ENCODE data around the gene SPOCK1. TPM values are rescaled to one million over a fixed set of nuclear protein-coding genes. Genes with fewer than 3 reads are reported as not detected.

Gene SPOCK1
- total and polyA plus RNA-seq, 2 donors (not counting 3 experiments of a cell fraction or from before 2014, with no cell fraction given) = 144 to 280 TPM

- intact Hi-C loops (cut with micrococcal nuclease) (no loop called here), dilution Hi-C loops (cut with MboI; ENCODE audit: extremely low pct_ligation_motif_present, low sequenced_read_pairs) (no loop called here)
- no peaks in the 10 kb centered on the region for H3K27me3 ChIP-seq (ENCODE audit: control insufficient read depth in 2 of 2, insufficient read depth in 2 of 2, low read length in 2 of 2)
- no peaks in the 10 kb centered on the region for H3K9me3 ChIP-seq (replicated peaks; ENCODE audit: control insufficient read depth, insufficient read depth, low read length)
- ChIA-PET CTCF (no interaction called here), POLR2A (no interaction called here)
- no TSS peak for BruUV-seq (replicated peaks)
- no peak overlapping the region for H3K4me2 ChIP-seq (ENCODE audit: insufficient read depth, low read length)
- no peak overlapping the region for H3K9ac ChIP-seq (replicated peaks; ENCODE audit: extremely low read depth, insufficient read depth, low read length)
- H2AFZ ChIP-seq (ENCODE audit: low read depth, low read length) = no peak overlapping the region
- DNase-seq (ENCODE audit: low read depth, low spot score) = no peak
- H3K4me3 ChIP-seq (replicated peaks in 1 of 3; ENCODE audit: insufficient read depth in 1 of 3, low read depth in 1 of 3, low read length in 3 of 3) = no peak overlapping the region
- no peak for FAIRE-seq
- H3K9me1 ChIP-seq (replicated peaks; ENCODE audit: control insufficient read depth, extremely low read depth, insufficient read depth, low read length) = no peaks in the 10 kb centered on the region
- H4K20me1 ChIP-seq (replicated peaks; ENCODE audit: control insufficient read depth, extremely low read depth, insufficient read depth, low read length) = peaks cover 2% of the 10 kb centered on the region
- TF ChIP-seq, protein P1, sequence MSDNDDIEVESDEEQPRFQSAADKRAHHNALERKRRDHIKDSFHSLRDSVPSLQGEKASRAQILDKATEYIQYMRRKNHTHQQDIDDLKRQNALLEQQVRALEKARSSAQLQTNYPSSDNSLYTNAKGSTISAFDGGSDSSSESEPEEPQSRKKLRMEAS (IDR thresholded peaks at IDR 0.05; ENCODE audit: insufficient read depth, insufficient read length) = no peak
- TF ChIP-seq POLR2AphosphoS5 (IDR thresholded peaks at IDR 0.05; ENCODE audit: insufficient read depth, low read depth, low read length) = no peak
- no peaks in the 10 kb centered on the region for H3K4me1 ChIP-seq (ENCODE audit: control insufficient read depth, extremely low read depth, insufficient read depth, low read length)
- H3K79me2 ChIP-seq (ENCODE audit: control insufficient read depth, insufficient read depth, low read length) = no peaks in the 10 kb centered on the region
- H3K27ac ChIP-seq (ENCODE audit: insufficient read depth, low read depth, low read length) = no peak overlapping the region
- H3K36me3 ChIP-seq (ENCODE audit: control insufficient read depth in 2 of 2, extremely low read depth in 1 of 2, insufficient read depth in 2 of 2, low read length in 2 of 2) = no peaks in the 10 kb centered on the region
These were observed 472.8 kb downstream of the SPOCK1 start for GRCh38 chr5:137026296-137026695.

DNA sequence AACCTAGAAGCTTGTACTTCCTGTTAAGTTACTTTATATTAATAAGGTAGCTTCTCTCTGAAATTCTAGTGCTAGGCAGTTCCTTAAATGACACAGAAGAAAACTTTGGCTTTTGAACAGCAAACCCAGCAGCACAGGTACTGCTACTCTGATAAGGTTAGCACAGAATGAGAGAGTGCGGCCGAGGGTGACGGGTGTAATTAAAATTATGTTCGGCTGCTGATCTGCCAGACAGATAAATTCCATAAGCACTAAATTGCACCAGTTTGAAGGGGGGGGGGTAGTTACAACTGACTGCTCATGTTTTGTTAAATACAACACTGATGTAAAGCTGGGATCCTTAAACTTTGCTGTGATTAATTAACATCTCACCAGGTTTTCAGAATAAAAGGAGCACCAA, 475.1 kb downstream of the SPOCK1 start:
- Histone ChIP-seq H3K27me3 (ENCODE audit: control insufficient read depth in 2 of 2, insufficient read depth in 2 of 2, low read length in 2 of 2) (no peaks in the 10 kb centered on the region), H3K9me3 (replicated peaks; ENCODE audit: control insufficient read depth, insufficient read depth, low read length) (no peaks in the 10 kb centered on the region), H3K4me2 (ENCODE audit: insufficient read depth, low read length) (no peak overlapping the region), H3K4me3 (replicated peaks in 1 of 3; ENCODE audit: insufficient read depth in 1 of 3, low read depth in 1 of 3, low read length in 3 of 3) (no peak overlapping the region), H2AFZ (ENCODE audit: low read depth, low read length) (no peak overlapping the region), H3K36me3 (ENCODE audit: control insufficient read depth in 2 of 2, extremely low read depth in 1 of 2, insufficient read depth in 2 of 2, low read length in 2 of 2) (no peaks in the 10 kb centered on the region), H3K4me1 (ENCODE audit: control insufficient read depth, extremely low read depth, insufficient read depth, low read length) (no peaks in the 10 kb centered on the region), H4K20me1 (replicated peaks; ENCODE audit: control insufficient read depth, extremely low read depth, insufficient read depth, low read length) (peaks cover 2% of the 10 kb centered on the region), H3K27ac (ENCODE audit: insufficient read depth, low read depth, low read length) (no peak overlapping the region), H3K79me2 (ENCODE audit: control insufficient read depth, insufficient read depth, low read length) (no peaks in the 10 kb centered on the region), H3K9me1 (replicated peaks; ENCODE audit: control insufficient read depth, extremely low read depth, insufficient read depth, low read length) (no peaks in the 10 kb centered on the region), H3K9ac (replicated peaks; ENCODE audit: extremely low read depth, insufficient read depth, low read length) (no peak overlapping the region)
- DNase-seq (ENCODE audit: low read depth, low spot score) = no peak
- BruUV-seq (replicated peaks) = no TSS peak
- CTCF ChIA-PET = interaction anchor here (1.3 kb wide), 1 partner anchor 25 kb away, joined by 4 read pairs; no protein-coding TSS in a partner anchor
- TF ChIP-seq GATA2 (IDR thresholded peaks at IDR 0.05; ENCODE audit: insufficient read depth, insufficient read length, low read depth, low read length) (no peak), EZH2 (IDR thresholded peaks at IDR 0.05; ENCODE audit: borderline replicate concordance, low read depth, low read length, severe bottlenecking) (no peak), MYC (IDR thresholded peaks at IDR 0.05; ENCODE audit: low read depth, low read length) (no peak), JUN (IDR thresholded peaks at IDR 0.05; ENCODE audit: borderline replicate concordance, insufficient read depth, insufficient read length, low read depth) (no peak), POLR2A (IDR thresholded peaks at IDR 0.05; ENCODE audit: low read depth, low read length) (no peak), POLR2AphosphoS5 (IDR thresholded peaks at IDR 0.05; ENCODE audit: insufficient read depth, low read depth, low read length) (no peak), FOS (IDR thresholded peaks at IDR 0.05; ENCODE audit: borderline replicate concordance, insufficient read depth, low read length) (no peak)
- TF ChIP-seq, protein P1 (IDR thresholded peaks at IDR 0.05; ENCODE audit: insufficient read depth, insufficient read length) = no peak
- TF ChIP-seq, protein P2, sequence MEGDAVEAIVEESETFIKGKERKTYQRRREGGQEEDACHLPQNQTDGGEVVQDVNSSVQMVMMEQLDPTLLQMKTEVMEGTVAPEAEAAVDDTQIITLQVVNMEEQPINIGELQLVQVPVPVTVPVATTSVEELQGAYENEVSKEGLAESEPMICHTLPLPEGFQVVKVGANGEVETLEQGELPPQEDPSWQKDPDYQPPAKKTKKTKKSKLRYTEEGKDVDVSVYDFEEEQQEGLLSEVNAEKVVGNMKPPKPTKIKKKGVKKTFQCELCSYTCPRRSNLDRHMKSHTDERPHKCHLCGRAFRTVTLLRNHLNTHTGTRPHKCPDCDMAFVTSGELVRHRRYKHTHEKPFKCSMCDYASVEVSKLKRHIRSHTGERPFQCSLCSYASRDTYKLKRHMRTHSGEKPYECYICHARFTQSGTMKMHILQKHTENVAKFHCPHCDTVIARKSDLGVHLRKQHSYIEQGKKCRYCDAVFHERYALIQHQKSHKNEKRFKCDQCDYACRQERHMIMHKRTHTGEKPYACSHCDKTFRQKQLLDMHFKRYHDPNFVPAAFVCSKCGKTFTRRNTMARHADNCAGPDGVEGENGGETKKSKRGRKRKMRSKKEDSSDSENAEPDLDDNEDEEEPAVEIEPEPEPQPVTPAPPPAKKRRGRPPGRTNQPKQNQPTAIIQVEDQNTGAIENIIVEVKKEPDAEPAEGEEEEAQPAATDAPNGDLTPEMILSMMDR (IDR thresholded peaks at IDR 0.05; ENCODE audit: extremely low read depth in 1 of 2, insufficient read depth in 1 of 2, low read depth in 1 of 2, low read length in 2 of 2) = no peak
- POLR2A ChIA-PET = no interaction called here
- FAIRE-seq = no peak
- dilution Hi-C loops (cut with MboI; ENCODE audit: extremely low pct_ligation_motif_present, low sequenced_read_pairs) (no loop called here), intact Hi-C loops (cut with micrococcal nuclease) (no loop called here)

All from endothelial cell of umbilical vein (primary cell).